Measurements from ENCODE around the gene PCYT2. TPM values are rescaled to one million over a fixed set of nuclear protein-coding genes. Genes with fewer than 3 reads are reported as not detected.

The PCYT2 gene
- total RNA-seq, 2 donors from 2014 or later, result 13.6 to 81.9 TPM

DNA sequence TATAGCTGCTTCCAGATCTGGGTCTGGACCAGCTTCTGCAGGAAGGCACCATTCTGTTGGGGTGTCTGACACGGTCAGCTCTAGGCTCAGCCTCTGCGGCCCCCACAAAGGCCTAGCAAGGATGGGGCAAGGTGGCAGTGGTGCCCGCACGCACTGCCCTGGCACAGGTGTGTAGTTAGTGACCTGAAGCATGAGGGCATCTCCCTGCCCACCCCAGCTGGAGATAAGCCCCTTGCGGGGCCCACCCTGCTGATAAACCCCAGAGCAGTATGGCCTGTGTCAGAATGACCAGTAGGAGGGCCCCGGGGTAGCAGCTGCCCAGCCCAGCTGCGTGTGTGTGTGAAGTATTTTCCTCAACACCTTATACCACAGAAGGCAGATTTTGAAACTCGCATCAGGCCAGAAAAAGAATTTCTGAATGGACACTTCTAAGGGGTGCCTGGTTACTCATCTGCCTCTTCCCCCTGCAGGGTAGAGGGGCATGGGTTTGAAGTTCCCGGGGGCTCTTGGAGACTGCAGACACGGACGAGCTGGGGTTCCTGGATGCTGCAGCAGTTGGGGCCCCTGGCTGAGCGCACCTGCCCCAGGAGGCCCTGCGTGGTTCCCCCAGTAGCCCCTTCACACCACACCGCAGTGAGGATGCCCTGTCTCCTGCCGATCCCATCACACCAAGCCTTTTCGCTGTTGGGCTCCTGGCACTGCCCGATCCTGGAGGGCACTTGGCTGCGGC lies 44.6 kb downstream of the PCYT2 start:
- TF ChIP-seq, protein P1, sequence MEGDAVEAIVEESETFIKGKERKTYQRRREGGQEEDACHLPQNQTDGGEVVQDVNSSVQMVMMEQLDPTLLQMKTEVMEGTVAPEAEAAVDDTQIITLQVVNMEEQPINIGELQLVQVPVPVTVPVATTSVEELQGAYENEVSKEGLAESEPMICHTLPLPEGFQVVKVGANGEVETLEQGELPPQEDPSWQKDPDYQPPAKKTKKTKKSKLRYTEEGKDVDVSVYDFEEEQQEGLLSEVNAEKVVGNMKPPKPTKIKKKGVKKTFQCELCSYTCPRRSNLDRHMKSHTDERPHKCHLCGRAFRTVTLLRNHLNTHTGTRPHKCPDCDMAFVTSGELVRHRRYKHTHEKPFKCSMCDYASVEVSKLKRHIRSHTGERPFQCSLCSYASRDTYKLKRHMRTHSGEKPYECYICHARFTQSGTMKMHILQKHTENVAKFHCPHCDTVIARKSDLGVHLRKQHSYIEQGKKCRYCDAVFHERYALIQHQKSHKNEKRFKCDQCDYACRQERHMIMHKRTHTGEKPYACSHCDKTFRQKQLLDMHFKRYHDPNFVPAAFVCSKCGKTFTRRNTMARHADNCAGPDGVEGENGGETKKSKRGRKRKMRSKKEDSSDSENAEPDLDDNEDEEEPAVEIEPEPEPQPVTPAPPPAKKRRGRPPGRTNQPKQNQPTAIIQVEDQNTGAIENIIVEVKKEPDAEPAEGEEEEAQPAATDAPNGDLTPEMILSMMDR (IDR thresholded peaks at IDR 0.05), result no peak
- Histone ChIP-seq H3K4me1 (ENCODE audit: control insufficient read depth in 1 of 2, low read depth in 2 of 2) (peaks cover 22 to 41% of the 10 kb centered on the region in 2 donors), H3K27ac (no peak overlapping the region), H3K9me3 (no peaks in the 10 kb centered on the region), H3K36me3 (peaks cover 15% of the 10 kb centered on the region), H3K4me3 (no peak overlapping the region), H3K27me3 (replicated peaks; ENCODE audit: insufficient read depth) (no peaks in the 10 kb centered on the region)
- no peak for ATAC-seq (ENCODE audit: insufficient number of reproducible peaks, low FRiP score, low read depth)
- DNase-seq (ENCODE audit: low spot score), result no peak

- no peaks in the 10 kb centered on the region for H3K27me3 ChIP-seq (replicated peaks; ENCODE audit: insufficient read depth)
- peaks cover 15% of the 10 kb centered on the region for H3K36me3 ChIP-seq
- DNase-seq (ENCODE audit: low spot score) (no peak), ATAC-seq (ENCODE audit: insufficient number of reproducible peaks, low FRiP score, low read depth) (no peak)
- peaks cover 23 to 44% of the 10 kb centered on the region in 2 donors for H3K4me1 ChIP-seq (ENCODE audit: control insufficient read depth in 1 of 2, low read depth in 2 of 2)
- TF ChIP-seq, protein P1 (IDR thresholded peaks at IDR 0.05), result no peak
- H3K4me3 ChIP-seq, result no peak overlapping the region
- no peak overlapping the region for H3K27ac ChIP-seq
- H3K9me3 ChIP-seq, result no peaks in the 10 kb centered on the region
These were observed 45.3 kb downstream of the PCYT2 start for GRCh38 chr17:81865733-81866439.

- DNase-seq (ENCODE audit: low spot score) (no peak), ATAC-seq (ENCODE audit: insufficient number of reproducible peaks, low FRiP score, low read depth) (no peak)
- Histone ChIP-seq H3K36me3 (peaks cover 15% of the 10 kb centered on the region), H3K27me3 (replicated peaks; ENCODE audit: insufficient read depth) (no peaks in the 10 kb centered on the region), H3K4me3 (no peak overlapping the region), H3K9me3 (no peaks in the 10 kb centered on the region), H3K4me1 (ENCODE audit: control insufficient read depth in 1 of 2, low read depth in 2 of 2) (peaks cover 23 to 42% of the 10 kb centered on the region in 2 donors), H3K27ac (no peak overlapping the region)
- TF ChIP-seq, protein P1 (IDR thresholded peaks at IDR 0.05), result no peak
These were observed 45.9 kb downstream of the PCYT2 start for GRCh38 chr17:81865358-81865732.

DNA sequence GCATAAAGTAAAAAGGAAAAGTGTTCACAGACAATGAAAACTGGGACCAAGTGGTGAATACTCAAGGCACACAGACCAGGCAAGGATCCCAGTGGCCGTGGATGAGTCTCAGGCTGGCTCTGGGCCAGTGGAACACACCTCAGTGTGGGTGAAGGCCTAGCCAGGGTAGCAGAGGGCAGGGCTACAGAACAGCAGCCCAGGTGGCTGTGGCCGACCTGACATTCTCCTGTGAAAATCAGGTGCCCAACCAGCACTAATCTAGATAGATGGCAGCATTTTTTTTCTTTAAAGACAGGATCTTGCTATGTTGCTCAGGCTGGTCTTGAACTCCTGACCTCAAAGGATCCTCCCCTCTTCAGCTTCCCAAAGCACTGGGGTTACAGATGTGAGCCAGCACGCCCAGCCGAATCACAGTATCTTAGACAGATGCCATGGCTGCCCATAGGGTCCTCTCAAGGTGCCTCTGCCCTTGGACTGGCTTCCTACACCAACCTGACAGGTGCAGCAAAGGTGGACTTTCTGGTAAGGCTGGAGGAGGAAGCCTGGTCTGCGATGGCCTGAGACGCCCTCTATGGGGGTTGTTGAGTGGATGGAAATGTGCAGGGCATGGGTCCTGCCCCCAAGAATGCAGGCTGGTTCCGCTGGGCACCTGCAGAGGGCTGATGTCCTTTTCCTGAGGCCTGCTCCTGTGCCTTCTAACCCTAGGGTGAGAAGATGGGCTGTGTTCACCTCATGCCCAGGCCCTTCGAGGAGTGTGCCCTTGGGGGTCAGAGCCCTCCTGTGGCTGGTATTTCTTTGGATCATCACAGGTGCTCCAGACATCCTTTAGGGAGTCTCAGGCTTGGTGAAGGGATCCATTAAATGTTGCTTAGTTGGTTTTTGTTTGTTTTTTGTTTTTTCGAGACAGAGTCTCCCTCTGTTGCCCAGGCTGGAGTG lies 47.1 kb downstream of the PCYT2 start:
- no peaks in the 10 kb centered on the region for H3K27me3 ChIP-seq (replicated peaks; ENCODE audit: insufficient read depth)
- TF ChIP-seq, protein P1 (IDR thresholded peaks at IDR 0.05), result no peak
- H3K27ac ChIP-seq, result no peak overlapping the region
- peaks cover 15 to 36% of the 10 kb centered on the region in 2 donors for H3K4me1 ChIP-seq (ENCODE audit: control insufficient read depth in 1 of 2, low read depth in 2 of 2)
- H3K9me3 ChIP-seq, result no peaks in the 10 kb centered on the region
- no peak overlapping the region for H3K4me3 ChIP-seq
- ATAC-seq (ENCODE audit: insufficient number of reproducible peaks, low FRiP score, low read depth), result no peak
- DNase-seq (ENCODE audit: low spot score), result no peak
- peaks cover 9% of the 10 kb centered on the region for H3K36me3 ChIP-seq

All from thoracic aorta (tissue), 2 donors.